GM18502 (cell line): ENCODE results near the gene GANC.
"Not testable (repeated sequence)": the region's sequence is repeated elsewhere in the genome, so short reads cannot be mapped to it uniquely, and the experiment has no call there.

ENCODE experiments used
- ATAC-seq: cut with Tn5 transposase; IDR thresholded peaks from one replicate; pipeline ENCODE4 v1.9.1; 2021; ENCODE audit warnings: mild to moderate bottlenecking; ENCODE audit not compliant: unreplicated experiment, poor library complexity

The GANC gene

DNA sequence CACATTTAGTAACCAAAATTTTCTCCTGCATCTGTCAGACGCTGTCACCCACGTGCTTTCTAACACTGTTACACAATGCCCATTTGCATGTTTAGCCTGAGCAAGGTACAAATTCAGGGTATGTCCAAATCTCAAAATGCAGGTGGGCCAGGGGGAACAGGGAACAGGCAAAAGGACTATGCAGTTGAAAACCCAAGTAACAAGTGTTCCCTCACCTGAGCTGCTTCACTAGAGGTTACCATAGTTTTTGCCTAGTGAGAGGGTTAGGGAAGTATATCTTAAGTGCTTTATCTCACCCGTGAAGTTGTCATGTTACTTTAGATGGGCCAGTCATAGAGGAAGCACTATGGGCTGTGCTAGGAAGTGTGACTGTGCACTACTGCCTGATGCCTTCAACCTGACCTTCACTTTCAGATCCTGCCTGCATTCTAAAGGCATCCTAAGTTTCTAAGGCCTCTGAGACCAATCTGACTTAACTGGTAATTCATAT is 6.3 kb downstream of the GANC start:
- ATAC-seq, result no peak

DNA sequence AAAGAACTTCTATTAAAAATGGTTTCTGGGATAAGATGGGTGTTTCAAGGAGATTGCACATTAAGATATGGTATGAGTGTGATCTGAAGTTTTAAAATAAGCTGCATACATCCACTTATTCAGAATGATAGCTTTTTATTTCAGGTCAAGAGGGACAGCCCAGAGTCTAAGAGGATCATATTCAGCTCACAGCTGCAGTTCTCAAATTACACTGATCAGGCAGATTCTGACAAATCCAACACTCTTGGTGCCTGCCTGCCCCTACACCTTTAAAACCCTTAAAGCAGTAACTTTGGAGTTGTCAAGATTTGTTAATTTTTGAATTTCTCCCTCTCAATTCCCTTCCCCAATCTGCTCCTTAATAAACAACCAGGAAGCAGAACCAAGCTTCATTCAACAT is 9.3 kb downstream of the GANC start:
- no peak for ATAC-seq

GRCh38 chr15:42282926-42283325 is 9.9 kb downstream of the GANC start:
- ATAC-seq, result no peak

DNA sequence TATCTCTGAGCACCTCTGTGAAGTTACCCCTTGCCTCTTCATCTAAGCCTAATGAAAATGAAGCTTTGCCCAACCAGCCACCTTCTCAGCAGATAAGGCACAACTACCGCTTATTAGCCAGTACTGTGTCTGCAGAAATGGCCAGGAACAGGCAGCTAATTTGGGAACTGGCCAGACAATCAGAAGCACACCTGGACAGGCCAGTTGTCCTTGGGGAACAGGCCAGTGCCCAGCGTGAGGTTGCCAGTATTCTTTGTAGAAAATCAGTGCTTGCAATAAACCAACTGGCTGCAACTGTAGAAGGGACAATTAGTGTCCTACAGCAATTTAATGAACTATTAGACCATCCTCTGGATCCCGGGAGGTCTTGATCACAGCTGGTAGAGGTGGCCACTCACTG is 10.7 kb downstream of the GANC start:
- ATAC-seq, result no peak

- no peak for ATAC-seq
Measured at GRCh38 chr15:42284551-42284950, 11.6 kb downstream of the GANC start.

- ATAC-seq, result no peak
Measured at GRCh38 chr15:42285034-42285433, 12.0 kb downstream of the GANC start.

GRCh38 chr15:42286445-42287029 is 13.5 kb downstream of the GANC start:
- ATAC-seq, result no peak

- no peak for ATAC-seq
Measured at GRCh38 chr15:42287931-42288330, 14.9 kb downstream of the GANC start.

DNA sequence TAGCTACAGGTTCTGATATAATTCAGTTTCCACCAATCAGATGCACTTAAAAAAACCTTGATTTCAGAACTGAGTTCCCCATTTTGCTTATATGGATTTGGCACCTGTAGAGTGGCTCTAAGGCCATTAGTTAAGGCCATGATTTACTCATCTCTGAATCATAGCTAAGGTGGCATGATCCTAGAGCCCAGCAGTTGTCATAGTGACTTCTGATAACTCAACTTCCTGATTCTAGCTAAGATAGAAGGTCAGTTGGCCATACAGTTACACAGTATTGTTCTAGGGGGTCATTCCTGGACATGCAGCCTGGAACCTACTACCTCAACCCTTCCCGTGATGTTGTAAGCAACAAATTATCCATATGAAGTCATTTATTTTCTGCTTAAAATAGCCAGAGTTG is 16.2 kb downstream of the GANC start:
- no peak for ATAC-seq

DNA sequence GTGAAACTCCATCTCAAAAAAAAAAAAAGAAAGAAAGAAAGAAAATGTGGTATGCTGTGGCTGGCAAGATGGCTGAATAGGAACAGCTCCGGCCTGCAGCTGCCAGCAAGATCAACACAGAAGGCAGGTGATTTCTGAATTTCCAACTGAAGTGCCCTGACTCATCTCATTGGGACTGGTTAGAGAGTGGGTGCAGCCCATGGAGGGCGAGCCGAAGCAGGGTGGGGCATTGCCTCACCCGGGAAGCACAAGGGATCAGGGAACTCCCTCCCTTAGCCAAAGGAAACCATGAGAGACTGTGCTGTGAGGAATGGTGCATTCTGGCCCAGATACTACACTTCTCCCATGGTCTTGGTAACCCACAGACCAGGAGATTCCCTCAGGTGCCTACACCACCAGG is 28.0 kb downstream of the GANC start:
- ATAC-seq, result not testable (repeated sequence)

GRCh38 chr15:42306681-42307080 is 33.7 kb downstream of the GANC start:
- ATAC-seq, result no peak

- ATAC-seq, result no peak
Measured at GRCh38 chr15:42313463-42313862, 40.5 kb downstream of the GANC start.

- no peak for ATAC-seq
Measured at GRCh38 chr15:42314818-42315217, 41.8 kb downstream of the GANC start.

DNA sequence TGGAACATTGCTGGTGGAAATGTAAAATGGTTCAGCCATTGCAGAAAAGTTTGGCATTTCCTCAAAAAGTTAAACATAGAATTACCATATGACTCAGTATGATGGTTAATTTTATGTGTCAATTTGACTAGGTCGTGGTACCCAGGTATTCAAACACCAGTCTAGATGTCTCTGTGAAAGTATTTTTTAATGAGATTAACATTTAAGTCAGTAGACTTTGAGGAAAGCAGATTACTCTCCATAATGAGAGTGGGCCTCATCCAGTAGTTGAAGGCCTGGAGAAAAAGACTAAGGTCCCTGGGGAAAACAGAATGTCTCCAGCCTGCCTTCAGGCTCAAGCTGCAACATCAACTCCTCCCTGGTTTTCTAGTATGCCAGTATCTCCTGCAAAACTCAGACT is 42.5 kb downstream of the GANC start:
- no peak for ATAC-seq

- not testable (repeated sequence) for ATAC-seq
Measured at GRCh38 chr15:42316282-42316805, 43.3 kb downstream of the GANC start.

DNA sequence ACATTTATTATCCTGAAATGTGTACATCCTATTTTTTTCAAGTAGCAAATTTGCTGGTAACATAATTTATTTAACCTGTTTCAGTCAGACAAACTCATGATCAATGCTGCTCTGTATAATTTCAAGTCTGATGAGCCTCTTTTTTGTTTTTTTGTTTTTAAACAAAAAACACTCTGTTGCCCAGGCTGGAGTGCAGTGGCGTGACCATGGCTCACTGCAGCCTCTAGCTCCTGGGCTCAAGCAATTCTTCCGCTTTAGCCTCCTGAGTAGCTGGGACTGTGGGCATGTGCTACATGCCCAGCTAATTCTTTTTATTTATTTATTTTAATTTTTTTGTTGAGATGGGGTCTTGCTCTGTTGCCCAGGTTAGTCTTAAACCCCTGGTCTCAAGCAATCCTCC is 46.2 kb downstream of the GANC start:
- ATAC-seq, result no peak

GRCh38 chr15:42324308-42324707 is 51.3 kb downstream of the GANC start:
- no peak for ATAC-seq

DNA sequence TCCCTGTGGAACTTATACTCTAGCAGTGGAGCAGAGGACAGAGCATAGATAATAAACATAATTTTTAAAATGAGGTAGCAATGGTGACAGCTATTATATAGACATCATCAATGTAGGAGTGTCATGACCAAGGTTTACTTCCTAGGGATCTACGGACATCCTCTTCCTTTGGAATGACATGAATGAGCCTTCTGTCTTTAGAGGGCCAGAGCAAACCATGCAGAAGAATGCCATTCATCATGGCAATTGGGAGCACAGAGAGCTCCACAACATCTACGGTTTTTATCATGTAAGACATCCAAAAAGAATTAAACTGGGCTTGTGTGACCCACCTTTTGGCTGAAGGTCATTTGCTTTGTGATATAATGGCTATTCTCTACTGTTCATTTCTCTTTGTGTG is 56.2 kb downstream of the GANC start:
- no peak for ATAC-seq

DNA sequence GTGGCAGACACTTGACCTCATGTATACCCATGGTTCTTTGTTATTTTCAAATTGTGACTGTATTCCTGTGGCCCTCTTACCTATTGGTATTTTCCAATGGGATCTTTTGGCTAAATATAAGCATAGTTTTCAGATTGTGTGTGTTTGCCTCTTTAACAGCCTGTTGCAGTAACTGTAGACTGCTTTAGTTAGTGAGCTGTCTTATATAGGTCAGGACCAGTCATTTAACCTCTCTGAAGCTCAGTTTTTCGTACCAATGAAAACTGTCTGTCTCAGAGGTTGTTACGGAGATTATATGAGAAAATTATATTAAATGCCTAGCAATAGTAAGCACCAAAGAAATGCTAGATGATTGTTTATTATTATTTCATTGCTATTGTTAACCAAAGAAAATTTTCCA is 57.0 kb downstream of the GANC start:
- no peak for ATAC-seq

DNA sequence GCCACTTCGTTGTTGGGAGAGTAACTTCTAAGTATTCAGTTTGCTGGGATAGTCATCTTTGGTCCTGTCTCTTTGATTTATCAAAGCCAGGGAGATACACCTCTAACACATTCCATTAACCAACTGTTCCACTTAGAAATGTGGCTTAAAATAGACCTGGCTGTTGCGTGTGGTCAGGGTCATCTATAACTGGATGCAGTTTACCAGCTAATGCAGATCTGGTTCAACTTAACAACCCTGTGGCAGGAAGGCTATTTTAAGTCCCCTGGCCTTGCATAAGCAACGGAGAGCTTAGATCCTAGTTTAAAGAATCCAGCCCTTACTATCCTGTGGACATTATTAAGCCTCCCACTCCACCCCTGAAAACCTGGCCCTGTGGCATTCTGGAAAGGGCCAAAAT is 58.2 kb downstream of the GANC start:
- ATAC-seq, result no peak

DNA sequence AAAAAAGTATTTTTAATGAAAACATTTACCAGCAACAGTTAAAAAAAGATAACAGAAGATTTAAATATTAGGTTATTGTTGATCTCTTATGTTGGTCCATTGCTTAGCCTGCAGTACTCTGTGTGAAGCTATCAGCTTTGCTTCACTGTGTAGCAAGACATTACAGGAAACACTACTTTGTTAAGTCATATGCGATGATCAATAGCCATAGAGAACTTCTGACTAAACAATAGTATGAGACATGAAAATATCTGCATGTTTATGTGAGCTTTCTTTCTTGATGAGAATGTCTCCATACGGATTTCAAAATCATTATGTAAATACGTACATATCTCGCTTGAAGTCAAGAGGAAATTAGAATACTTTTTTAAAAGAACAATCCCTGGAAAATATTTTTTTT is 59.3 kb downstream of the GANC start:
- no peak for ATAC-seq

DNA sequence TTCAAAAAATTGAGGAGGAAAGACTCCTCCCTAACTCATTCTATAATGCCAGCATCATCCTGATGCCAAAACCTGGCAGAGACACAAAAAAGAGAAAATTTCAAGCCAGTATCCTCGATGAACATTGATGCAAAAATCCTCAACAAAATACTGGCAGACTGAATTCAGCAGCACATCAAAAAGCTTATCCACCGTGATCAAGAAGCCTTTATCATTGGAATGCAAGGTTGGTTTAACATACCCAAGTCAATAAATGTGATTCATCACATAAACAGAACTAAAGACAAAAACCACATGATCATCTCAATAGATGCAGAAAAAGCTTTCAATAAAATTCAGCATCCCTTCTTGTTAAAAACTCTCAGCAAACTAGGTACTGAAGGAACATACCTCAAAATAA is 62.1 kb downstream of the GANC start:
- no peak for ATAC-seq

DNA sequence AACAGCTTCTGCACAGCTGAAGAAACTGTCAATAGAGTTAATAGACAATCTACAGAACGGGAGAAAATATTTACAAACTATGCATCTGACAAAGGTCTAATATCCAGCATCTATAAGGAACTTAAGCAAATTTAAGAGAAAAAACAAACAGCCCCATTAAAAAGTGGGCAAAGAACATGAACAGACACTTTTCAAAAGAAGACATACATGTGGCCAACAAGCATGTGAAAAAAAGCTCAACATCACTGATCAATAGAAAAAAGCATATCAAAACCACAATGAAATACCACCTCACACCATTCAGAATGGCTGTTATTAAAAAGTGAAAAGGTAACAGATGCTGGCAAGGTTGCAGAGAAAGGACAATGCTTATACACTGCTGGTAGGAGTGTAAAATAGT is 63.6 kb downstream of the GANC start:
- ATAC-seq, result not testable (repeated sequence)
